K562 (cell line): Measurements from ENCODE around the gene LAT. TPM values are rescaled to one million over a fixed set of nuclear protein-coding genes. Genes with fewer than 3 reads are reported as not detected.

Source experiments
- CBX1 ChIP-seq: sonication (generic); IDR thresholded peaks from 2 replicates; pipeline ENCODE4 v1.6.1; 2016; ENCODE audit warnings: antibody characterized with exemption, low read depth, mild to moderate bottlenecking
- GATAD2A ChIP-seq: fragments of 450-650 bp; IDR thresholded peaks from 2 replicates; pipeline ENCODE4 v1.6.1; 2017
- polyA plus RNA-seq, 8 experiments: library from polyadenylated mRNA; depleted of rRNA in 4 of 8; stranded (reverse) in 5 of 8; unstranded in 3 of 8; fragments of >200 nt; fragmentation: Nextera tagmentation in 2 of 8; fragmentation: Illumina TruSeq in 1 of 8; extraction: Ambion mirVana in 2 of 8; extraction: Trizol in 1 of 8; gene quantifications; 2 replicates each; pipeline versions ENCODE4 v1.2.1 to v1.2.3, GENCODE V29; 2011 to 2014; ENCODE audit warnings: inconsistent platforms in 1 of 8, missing spikeins in 1 of 8
- total RNA-seq, 7 experiments: library from RNA; depleted of rRNA in 6 of 7; stranded (reverse); fragments of >200 nt in 6 of 7; fragmentation: Illumina TruSeq in 2 of 7; extraction: Trizol in 2 of 7; gene quantifications; 2 replicates each; pipeline versions ENCODE4 v1.2.1 to v1.2.3, GENCODE V29; 2011 to 2021; ENCODE audit warnings: low replicate concordance in 1 of 7
- TF ChIP-seq, protein P1 (sequence below): fragments of 200-600 bp; sonication (generic); IDR thresholded peaks from one replicate; pipeline ENCODE4 v1.6.1; 2012; ENCODE audit warnings: mild to moderate bottlenecking, low read depth, low read length, inconsistent platforms
- TF ChIP-seq, protein P2 (sequence below): fragments of 450-650 bp; IDR thresholded peaks from 2 replicates; pipeline ENCODE4 v1.6.1; 2016; ENCODE audit warnings: low read depth

The LAT gene
- total and polyA plus RNA-seq, 9 of the 15 experiments (the other 6 are each of a cell fraction or from before 2014, with no cell fraction given), result 0.40 to 4.2 (median 1.3) TPM

DNA sequence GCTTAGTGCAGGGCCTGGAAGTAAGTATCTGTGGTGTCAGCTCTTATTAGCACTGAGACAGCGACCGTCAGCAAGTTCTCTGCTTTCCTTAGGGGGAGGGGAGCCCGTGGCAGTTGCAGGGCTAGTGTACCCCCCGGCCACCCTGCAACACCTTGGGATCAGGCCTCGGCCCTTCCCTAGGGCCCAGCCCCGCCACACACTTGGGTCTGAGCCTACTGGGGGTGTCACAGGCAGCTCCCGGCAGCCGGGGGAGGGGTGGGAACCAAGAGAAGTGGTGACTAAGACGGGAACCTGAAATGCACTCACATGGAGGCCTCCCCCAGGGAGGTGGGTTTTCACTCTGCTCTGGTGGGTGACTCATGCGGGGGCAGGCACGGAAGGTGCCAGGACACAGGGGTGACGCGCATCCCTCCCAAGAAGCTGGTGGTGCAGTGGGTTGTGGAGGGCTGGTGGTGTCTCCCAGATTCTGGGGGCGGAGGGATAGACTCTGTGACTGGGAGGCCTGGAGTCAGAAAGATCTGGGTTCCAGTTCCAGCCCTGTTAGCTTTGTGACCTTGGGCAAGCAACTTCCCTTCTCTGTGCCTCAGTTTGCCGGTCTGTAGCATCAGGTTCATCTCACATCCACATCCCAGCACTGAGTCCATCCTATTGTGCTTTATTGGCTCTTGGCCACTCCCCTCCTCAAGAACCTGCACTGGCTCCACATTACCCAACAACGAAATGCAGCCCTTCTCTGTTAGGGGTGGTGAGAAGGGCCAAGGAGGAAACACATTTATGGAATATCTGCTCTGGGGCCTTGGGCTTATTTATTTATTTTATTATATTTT lies 44.5 kb downstream of the LAT start (continued):
- TF ChIP-seq, protein P1, sequence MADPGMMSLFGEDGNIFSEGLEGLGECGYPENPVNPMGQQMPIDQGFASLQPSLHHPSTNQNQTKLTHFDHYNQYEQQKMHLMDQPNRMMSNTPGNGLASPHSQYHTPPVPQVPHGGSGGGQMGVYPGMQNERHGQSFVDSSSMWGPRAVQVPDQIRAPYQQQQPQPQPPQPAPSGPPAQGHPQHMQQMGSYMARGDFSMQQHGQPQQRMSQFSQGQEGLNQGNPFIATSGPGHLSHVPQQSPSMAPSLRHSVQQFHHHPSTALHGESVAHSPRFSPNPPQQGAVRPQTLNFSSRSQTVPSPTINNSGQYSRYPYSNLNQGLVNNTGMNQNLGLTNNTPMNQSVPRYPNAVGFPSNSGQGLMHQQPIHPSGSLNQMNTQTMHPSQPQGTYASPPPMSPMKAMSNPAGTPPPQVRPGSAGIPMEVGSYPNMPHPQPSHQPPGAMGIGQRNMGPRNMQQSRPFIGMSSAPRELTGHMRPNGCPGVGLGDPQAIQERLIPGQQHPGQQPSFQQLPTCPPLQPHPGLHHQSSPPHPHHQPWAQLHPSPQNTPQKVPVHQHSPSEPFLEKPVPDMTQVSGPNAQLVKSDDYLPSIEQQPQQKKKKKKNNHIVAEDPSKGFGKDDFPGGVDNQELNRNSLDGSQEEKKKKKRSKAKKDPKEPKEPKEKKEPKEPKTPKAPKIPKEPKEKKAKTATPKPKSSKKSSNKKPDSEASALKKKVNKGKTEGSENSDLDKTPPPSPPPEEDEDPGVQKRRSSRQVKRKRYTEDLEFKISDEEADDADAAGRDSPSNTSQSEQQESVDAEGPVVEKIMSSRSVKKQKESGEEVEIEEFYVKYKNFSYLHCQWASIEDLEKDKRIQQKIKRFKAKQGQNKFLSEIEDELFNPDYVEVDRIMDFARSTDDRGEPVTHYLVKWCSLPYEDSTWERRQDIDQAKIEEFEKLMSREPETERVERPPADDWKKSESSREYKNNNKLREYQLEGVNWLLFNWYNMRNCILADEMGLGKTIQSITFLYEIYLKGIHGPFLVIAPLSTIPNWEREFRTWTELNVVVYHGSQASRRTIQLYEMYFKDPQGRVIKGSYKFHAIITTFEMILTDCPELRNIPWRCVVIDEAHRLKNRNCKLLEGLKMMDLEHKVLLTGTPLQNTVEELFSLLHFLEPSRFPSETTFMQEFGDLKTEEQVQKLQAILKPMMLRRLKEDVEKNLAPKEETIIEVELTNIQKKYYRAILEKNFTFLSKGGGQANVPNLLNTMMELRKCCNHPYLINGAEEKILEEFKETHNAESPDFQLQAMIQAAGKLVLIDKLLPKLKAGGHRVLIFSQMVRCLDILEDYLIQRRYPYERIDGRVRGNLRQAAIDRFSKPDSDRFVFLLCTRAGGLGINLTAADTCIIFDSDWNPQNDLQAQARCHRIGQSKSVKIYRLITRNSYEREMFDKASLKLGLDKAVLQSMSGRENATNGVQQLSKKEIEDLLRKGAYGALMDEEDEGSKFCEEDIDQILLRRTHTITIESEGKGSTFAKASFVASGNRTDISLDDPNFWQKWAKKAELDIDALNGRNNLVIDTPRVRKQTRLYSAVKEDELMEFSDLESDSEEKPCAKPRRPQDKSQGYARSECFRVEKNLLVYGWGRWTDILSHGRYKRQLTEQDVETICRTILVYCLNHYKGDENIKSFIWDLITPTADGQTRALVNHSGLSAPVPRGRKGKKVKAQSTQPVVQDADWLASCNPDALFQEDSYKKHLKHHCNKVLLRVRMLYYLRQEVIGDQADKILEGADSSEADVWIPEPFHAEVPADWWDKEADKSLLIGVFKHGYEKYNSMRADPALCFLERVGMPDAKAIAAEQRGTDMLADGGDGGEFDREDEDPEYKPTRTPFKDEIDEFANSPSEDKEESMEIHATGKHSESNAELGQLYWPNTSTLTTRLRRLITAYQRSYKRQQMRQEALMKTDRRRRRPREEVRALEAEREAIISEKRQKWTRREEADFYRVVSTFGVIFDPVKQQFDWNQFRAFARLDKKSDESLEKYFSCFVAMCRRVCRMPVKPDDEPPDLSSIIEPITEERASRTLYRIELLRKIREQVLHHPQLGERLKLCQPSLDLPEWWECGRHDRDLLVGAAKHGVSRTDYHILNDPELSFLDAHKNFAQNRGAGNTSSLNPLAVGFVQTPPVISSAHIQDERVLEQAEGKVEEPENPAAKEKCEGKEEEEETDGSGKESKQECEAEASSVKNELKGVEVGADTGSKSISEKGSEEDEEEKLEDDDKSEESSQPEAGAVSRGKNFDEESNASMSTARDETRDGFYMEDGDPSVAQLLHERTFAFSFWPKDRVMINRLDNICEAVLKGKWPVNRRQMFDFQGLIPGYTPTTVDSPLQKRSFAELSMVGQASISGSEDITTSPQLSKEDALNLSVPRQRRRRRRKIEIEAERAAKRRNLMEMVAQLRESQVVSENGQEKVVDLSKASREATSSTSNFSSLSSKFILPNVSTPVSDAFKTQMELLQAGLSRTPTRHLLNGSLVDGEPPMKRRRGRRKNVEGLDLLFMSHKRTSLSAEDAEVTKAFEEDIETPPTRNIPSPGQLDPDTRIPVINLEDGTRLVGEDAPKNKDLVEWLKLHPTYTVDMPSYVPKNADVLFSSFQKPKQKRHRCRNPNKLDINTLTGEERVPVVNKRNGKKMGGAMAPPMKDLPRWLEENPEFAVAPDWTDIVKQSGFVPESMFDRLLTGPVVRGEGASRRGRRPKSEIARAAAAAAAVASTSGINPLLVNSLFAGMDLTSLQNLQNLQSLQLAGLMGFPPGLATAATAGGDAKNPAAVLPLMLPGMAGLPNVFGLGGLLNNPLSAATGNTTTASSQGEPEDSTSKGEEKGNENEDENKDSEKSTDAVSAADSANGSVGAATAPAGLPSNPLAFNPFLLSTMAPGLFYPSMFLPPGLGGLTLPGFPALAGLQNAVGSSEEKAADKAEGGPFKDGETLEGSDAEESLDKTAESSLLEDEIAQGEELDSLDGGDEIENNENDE, result no peak
- TF ChIP-seq, protein P2, sequence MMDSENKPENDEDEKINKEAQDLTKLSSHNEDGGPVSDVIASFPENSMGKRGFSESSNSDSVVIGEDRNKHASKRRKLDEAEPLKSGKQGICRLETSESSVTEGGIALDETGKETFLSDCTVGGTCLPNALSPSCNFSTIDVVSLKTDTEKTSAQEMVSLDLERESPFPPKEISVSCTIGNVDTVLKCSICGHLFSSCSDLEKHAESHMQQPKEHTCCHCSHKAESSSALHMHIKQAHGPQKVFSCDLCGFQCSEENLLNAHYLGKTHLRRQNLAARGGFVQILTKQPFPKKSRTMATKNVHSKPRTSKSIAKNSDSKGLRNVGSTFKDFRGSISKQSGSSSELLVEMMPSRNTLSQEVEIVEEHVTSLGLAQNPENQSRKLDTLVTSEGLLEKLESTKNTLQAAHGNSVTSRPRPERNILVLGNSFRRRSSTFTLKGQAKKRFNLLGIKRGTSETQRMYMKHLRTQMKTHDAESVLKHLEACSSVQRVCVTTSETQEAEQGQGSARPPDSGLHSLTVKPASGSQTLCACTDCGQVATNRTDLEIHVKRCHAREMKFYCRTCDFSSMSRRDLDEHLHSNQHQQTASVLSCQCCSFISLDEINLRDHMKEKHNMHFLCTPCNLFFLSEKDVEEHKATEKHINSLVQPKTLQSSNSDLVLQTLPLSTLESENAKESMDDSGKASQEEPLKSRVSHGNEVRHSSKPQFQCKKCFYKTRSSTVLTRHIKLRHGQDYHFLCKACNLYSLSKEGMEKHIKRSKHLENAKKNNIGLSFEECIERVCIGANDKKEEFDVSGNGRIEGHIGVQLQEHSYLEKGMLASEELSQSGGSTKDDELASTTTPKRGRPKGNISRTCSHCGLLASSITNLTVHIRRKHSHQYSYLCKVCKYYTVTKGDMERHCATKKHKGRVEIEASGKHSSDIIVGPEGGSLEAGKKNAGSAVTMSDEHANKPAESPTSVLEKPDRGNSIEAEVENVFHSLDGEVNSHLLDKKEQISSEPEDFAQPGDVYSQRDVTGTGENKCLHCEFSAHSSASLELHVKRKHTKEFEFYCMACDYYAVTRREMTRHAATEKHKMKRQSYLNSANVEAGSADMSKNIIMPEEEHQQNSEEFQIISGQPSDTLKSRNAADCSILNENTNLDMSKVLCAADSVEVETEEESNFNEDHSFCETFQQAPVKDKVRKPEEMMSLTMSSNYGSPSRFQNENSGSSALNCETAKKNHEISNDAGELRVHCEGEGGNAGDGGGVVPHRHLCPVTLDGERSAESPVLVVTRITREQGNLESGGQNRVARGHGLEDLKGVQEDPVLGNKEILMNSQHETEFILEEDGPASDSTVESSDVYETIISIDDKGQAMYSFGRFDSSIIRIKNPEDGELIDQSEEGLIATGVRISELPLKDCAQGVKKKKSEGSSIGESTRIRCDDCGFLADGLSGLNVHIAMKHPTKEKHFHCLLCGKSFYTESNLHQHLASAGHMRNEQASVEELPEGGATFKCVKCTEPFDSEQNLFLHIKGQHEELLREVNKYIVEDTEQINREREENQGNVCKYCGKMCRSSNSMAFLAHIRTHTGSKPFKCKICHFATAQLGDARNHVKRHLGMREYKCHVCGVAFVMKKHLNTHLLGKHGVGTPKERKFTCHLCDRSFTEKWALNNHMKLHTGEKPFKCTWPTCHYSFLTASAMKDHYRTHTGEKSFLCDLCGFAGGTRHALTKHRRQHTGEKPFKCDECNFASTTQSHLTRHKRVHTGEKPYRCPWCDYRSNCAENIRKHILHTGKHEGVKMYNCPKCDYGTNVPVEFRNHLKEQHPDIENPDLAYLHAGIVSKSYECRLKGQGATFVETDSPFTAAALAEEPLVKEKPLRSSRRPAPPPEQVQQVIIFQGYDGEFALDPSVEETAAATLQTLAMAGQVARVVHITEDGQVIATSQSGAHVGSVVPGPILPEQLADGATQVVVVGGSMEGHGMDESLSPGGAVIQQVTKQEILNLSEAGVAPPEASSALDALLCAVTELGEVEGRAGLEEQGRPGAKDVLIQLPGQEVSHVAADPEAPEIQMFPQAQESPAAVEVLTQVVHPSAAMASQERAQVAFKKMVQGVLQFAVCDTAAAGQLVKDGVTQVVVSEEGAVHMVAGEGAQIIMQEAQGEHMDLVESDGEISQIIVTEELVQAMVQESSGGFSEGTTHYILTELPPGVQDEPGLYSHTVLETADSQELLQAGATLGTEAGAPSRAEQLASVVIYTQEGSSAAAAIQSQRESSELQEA, result no peak
- TF ChIP-seq CBX1 (peak; percentile 74), GATAD2A (0 out of 2 replicates have a peak, but pooled peaks have one; percentile 70)
